GM21723 (cell line): ENCODE data around the gene CDKN2B-AS1.

Experiments used
- ATAC-seq: cut with Tn5 transposase; IDR thresholded peaks from one replicate; pipeline ENCODE4 v1.9.1; 2021; ENCODE audit warnings: mild to moderate bottlenecking, moderate library complexity; ENCODE audit not compliant: unreplicated experiment

The CDKN2B-AS1 gene

GRCh38 chr9:22078081-22078480 is 83.5 kb downstream of the CDKN2B-AS1 start:
- no peak for ATAC-seq

- peak; percentile 80 for ATAC-seq
These were observed 85.3 kb downstream of the CDKN2B-AS1 start for GRCh38 chr9:22079873-22080341.

GRCh38 chr9:22084336-22085035 is 89.9 kb downstream of the CDKN2B-AS1 start:
- ATAC-seq: no peak

GRCh38 chr9:22088053-22088716 is 93.6 kb downstream of the CDKN2B-AS1 start:
- no peak for ATAC-seq

GRCh38 chr9:22088717-22089061 is 94.1 kb downstream of the CDKN2B-AS1 start:
- ATAC-seq: no peak

- ATAC-seq: no peak
These were observed 103.1 kb downstream of the CDKN2B-AS1 start for GRCh38 chr9:22097707-22098106.

GRCh38 chr9:22098643-22099332 is 104.2 kb downstream of the CDKN2B-AS1 start:
- no peak for ATAC-seq

GRCh38 chr9:22100626-22101025 is 106.0 kb downstream of the CDKN2B-AS1 start:
- ATAC-seq: no peak

- no peak for ATAC-seq
These were observed 107.8 kb downstream of the CDKN2B-AS1 start for GRCh38 chr9:22102146-22103053.

GRCh38 chr9:22103685-22104575 is 109.3 kb downstream of the CDKN2B-AS1 start:
- no peak for ATAC-seq

- ATAC-seq: peak; percentile 99
These were observed 110.6 kb downstream of the CDKN2B-AS1 start for GRCh38 chr9:22105005-22105722.

- no peak for ATAC-seq
These were observed 112.8 kb downstream of the CDKN2B-AS1 start for GRCh38 chr9:22107202-22108045.

- no peak for ATAC-seq
These were observed 114.2 kb downstream of the CDKN2B-AS1 start for GRCh38 chr9:22108581-22109370.

- ATAC-seq: no peak
These were observed 116.8 kb downstream of the CDKN2B-AS1 start for GRCh38 chr9:22111176-22111953.

GRCh38 chr9:22111954-22112247 is 117.3 kb downstream of the CDKN2B-AS1 start:
- no peak for ATAC-seq

- ATAC-seq: no peak
These were observed 118.6 kb downstream of the CDKN2B-AS1 start for GRCh38 chr9:22112870-22113821.
